ENCODE results near the gene SLC22A17.
A peak's percentile ranks its signal among the peaks of the same experiment; 100 is the strongest.

SLC22A17 gene

DNA sequence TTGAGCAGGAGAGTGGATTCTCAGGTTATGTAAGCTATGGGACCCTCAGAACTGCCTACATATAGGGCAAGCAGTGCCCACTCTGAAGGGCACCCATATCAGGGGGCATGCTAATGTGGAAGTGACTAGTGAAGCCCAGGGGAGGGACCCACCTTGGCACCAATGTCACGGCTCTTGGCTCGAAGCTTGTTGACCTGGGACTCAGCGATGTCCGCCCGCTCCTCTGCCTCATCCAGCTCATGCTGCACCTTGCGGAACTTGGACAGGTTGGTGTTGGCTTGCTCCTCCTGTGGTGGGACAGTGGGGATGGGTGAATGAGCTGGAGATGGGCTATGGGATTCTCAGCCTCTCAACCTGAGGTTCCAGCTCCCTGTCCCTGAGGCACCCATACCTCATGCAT is 29.6 kb upstream of the SLC22A17 start:
- no peak overlapping the region for H3K4me3 ChIP-seq (ENCODE audit: low read depth, low read length)

GRCh38 chr14:23381871-23382270 is 29.2 kb upstream of the SLC22A17 start:
- H3K4me3 ChIP-seq (ENCODE audit: low read depth, low read length) = no peak overlapping the region

GRCh38 chr14:23380976-23381375 is 28.3 kb upstream of the SLC22A17 start:
- H3K4me3 ChIP-seq (ENCODE audit: low read depth, low read length) = no peak overlapping the region

DNA sequence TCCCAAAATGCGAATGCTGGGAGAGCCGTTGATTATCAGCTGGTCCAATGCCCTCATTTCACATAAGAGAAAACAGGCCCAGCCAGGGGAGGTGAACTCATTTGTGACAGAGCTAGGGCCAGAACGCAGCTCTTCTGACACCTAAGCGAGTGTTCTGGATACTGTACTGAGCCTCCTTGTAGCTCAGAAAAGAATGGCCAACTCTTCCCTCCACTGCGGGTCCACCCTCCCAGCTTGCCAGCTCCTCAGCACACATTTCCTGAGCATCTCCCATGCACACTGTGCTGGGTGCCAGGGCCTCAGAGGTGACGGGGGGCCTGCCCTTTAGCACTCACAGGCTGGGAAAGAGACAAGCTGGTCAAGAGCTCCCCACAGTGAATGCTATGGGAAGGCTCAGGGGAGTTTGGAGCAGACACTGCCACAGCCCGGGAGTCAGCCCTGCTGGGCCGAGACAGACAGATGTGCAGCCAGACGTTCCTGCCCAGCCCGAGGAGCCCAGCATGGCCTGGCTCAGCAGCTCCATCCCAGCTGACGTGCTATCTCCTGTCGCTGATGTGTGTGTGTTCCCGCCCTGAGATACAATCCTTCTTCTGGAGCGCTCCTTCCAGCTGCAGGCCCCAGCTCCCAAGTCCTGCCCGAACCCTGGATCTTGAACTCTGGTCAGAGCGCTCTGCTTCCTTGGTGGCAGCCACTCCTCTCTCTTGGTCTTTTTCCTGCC is 27.7 kb upstream of the SLC22A17 start:
- H3K4me3 ChIP-seq (ENCODE audit: low read depth, low read length) = no peak overlapping the region

DNA sequence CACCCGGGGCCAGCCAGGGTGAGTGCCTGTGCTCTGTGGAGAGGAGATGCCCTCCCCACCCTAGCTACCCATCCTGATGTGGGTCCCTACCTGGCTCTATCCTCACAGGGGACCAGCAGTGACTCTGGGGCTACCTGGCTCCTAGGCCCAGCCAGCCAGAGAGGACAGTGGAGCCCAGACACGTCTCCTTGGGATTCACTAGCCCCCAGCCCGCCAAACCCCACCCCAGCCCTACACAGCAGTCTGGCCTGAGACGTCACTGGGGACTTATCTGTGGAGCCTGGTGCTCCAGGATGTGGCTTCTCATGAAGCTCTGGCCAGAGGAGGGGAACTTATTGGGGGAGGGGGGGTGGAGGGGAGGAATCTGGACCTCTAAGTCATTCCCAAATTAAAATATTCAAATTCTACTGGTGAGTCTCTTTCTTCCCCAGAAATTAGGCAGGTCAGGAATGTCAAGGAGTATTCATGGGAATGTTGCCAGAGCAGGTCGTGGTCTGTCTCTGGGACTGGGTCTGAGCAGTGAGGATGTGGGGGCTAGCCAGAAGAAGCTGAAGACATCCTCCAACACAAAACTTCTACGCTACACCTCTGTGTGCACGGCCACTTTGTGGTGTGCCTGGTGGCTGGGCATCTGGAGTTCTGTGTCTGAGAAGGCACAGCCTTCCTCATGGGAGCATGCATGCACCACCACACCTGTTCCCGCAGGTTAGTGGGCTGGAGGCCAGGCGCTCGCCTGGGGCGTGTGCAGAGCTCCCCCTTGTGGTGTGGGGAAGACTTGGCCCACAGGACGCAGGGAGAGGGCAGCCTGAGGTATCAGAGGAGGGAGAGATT is 26.9 kb upstream of the SLC22A17 start:
- no peak overlapping the region for H3K4me3 ChIP-seq (ENCODE audit: low read depth, low read length)

GRCh38 chr14:23378612-23379220 is 26.0 kb upstream of the SLC22A17 start:
- no peak overlapping the region for H3K4me3 ChIP-seq (ENCODE audit: low read depth, low read length)

- H3K4me3 ChIP-seq (ENCODE audit: low read depth, low read length) = no peak overlapping the region
These were observed 25.2 kb upstream of the SLC22A17 start for GRCh38 chr14:23377573-23378563.

- H3K4me3 ChIP-seq (ENCODE audit: low read depth, low read length) = no peak overlapping the region
These were observed 24.5 kb upstream of the SLC22A17 start for GRCh38 chr14:23377198-23377550.

- no peak within 1 kb of the TSS for H3K4me3 ChIP-seq (ENCODE audit: low read depth, low read length)
These were observed 24.0 kb upstream of the SLC22A17 start, which contains the start of gene CMTM5 for GRCh38 chr14:23376482-23377197. Gene CMTM5 (plus strand): TSS chr14:23377046. CDS start chr14:23377252, 206 bp downstream.

GRCh38 chr14:23375527-23376251 is 23.0 kb upstream of the SLC22A17 start:
- no peak overlapping the region for H3K4me3 ChIP-seq (ENCODE audit: low read depth, low read length)

GRCh38 chr14:23373041-23373440 is 20.4 kb upstream of the SLC22A17 start:
- no peak overlapping the region for H3K4me3 ChIP-seq (ENCODE audit: low read depth, low read length)

DNA sequence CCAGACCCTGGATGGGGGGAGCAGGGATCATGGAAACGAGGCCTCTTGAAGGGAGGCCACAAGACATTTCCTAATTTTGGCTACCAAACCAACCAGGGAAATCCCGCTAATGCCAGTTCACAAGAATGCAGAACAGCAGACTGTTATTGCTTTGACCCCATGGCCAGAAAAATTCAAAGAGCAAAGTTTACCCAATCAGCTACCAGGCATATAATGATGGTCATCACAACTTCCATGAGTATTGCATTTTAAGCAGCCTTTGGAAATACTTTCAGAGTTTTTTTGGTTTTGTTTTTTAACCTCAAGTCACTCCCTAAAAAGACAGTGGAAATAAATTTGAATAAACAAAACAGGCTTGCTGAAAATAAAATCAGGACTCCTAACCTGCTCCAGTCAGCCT is 19.8 kb upstream of the SLC22A17 start, which contains the start of gene IL25:
Gene IL25 (plus strand): TSS at position 301 of the 400 bp plus-strand sequence.
- no peak within 1 kb of the TSS for H3K4me3 ChIP-seq (ENCODE audit: low read depth, low read length)

DNA sequence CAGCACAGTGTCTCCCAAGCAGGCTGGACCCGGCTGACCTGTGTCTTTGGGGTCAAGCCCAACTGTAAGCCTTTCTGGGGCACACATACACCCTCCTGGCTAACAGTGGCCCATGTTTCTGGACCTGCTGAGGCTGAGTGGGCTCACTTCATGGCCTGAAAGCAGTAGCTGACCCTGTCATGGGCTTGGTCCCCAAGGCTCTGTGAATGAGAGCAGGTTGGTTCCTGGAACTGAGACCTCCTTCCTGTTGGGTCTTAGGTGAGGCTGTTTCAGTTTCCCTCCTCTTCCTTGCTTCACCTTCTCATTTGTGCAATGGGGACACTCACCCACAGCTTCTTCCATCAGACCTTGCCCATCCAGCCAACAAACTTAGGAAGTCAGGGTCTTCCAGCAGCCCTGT is 19.2 kb upstream of the SLC22A17 start:
- H3K4me3 ChIP-seq (ENCODE audit: low read depth, low read length) = no peak overlapping the region

DNA sequence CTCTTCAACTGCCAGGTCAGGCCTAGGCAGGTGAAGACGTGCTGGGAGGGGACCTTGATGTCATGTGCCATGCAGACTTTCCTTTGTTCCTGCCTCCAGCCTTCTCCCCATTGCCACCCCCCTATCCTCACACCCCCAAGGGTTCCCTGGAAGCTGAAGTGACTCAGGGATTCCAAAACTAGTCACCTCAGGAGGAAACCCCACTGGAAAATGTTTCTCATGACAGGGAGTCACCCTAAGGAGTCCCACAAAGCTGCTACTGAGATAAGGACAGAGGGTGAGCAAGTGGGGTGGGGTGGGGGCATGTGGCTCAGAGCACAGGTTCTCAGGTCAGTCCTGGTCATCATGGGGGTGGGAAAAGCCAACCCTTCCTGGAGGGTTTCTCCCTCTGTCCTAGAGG is 17.5 kb upstream of the SLC22A17 start:
- H3K4me3 ChIP-seq (ENCODE audit: low read depth, low read length) = no peak overlapping the region

DNA sequence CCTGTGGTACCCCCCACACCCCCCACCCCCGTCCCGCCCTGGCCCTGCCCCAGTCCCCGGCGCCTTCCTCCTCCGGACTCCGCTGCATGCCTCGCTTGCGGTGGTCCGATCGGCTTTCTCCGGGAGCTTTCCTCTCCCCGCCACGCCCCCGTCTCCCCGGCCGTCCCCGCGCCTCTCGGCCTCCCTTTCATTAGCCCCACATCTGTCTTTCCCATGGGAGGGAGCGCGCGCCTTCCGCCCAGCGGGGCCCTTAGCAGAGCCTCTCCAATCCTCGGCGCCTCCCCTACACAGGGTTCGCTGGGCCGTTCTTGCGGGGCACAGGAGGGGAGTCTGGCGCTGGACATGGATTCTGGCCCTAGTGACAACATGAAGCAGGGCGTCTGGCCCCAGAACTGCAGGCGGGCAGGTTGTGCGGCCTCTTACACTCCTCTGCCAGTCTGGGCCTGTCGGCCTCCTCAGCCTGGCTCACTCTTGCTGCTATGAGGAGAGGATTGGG is 13.8 kb upstream of the SLC22A17 start:
- H3K4me3 ChIP-seq (ENCODE audit: low read depth, low read length) = peak overlapping the region; percentile 37

DNA sequence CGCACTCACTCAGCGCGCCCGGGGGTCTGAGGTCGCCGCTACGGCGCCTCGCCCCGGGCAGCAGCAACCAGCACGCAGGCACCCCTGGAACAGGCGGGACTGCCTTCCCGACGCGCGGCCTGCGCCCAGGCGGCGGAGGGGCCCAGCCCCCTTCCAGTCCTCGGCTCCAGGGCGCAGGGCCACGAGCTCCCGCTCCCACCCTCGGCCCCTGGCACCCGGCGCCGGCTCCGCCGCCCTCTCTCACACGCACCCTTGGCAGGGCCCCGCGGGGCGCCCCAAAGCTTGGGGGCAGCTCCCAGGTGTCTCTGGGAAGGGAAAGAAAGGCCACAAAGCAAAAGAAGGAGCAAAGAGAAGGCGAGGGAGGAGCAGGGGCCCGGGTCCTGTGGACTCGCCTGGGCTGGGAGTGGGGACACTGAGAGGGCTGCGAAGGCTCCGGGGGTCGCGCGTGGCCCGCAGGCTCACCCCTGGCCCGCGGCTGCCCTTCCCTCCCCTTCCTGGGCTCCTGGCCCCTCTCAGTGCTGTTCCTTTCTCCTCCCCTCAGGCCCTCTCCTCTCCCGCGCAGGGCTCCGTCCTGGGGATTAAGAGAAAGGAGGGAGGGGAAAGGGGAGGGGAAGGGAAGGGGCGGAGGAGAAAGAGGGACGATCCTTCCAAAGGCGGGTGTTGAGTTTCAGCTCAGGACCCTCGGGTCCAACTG is 13.2 kb upstream of the SLC22A17 start:
- H3K4me3 ChIP-seq (ENCODE audit: low read depth, low read length) = peak overlapping the region; percentile 65

- H3K4me3 ChIP-seq (ENCODE audit: low read depth, low read length) = peak within 1 kb of the TSS; percentile 65
These were observed 12.5 kb upstream of the SLC22A17 start, which contains the start of gene EFS for GRCh38 chr14:23365036-23365731. Gene EFS (minus strand): TSS chr14:23365172. CDS start chr14:23365025, 147 bp downstream.
